ENCODE measurements around the gene TRIM17.

DNA sequence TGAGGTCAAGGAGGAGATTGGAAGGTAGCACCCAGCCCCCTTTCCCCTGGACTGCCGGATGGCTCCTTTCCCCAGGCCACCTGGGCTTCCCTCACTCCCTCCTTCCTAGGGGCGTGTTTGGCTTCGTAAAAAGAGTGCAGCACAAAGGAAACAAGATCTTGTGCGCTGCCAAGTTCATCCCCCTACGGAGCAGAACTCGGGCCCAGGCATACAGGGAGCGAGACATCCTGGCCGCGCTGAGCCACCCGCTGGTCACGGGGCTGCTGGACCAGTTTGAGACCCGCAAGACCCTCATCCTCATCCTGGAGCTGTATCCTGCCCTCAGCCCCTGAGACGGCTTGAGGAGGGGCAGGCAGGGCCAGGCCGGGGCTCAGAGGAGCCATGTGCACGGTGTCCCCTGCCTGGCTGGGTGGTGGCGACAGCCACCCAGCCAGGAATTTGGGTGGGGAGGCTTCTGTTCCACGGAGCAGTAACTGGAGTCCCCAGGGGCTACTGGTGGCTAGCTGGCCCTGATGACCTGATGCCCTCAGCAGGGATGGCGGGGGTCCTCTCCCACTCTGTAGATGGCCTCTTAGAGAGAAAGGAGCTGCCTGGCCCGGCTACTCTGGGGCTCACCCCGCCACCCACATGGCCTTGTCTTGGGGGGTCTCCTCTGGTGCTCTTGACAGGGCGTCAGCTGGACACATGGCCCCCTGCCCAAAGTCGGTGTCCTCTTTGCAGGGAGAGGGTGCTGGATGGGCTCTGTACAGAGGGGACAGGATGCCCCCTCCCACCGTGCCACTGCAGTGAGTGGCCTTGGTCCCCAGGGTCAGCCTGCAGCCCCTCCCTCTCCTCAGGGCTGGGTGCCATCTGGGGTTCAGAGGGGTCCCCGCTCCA lies 49.6 kb downstream of the TRIM17 start:
- TF ChIP-seq MYC (IDR thresholded peaks at IDR 0.05; ENCODE audit: low read depth, low read length) (no peak), POLR2A (IDR thresholded peaks at IDR 0.05; ENCODE audit: extremely low read depth, insufficient read length) (no peak)
- TF ChIP-seq, protein P1, sequence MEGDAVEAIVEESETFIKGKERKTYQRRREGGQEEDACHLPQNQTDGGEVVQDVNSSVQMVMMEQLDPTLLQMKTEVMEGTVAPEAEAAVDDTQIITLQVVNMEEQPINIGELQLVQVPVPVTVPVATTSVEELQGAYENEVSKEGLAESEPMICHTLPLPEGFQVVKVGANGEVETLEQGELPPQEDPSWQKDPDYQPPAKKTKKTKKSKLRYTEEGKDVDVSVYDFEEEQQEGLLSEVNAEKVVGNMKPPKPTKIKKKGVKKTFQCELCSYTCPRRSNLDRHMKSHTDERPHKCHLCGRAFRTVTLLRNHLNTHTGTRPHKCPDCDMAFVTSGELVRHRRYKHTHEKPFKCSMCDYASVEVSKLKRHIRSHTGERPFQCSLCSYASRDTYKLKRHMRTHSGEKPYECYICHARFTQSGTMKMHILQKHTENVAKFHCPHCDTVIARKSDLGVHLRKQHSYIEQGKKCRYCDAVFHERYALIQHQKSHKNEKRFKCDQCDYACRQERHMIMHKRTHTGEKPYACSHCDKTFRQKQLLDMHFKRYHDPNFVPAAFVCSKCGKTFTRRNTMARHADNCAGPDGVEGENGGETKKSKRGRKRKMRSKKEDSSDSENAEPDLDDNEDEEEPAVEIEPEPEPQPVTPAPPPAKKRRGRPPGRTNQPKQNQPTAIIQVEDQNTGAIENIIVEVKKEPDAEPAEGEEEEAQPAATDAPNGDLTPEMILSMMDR (IDR thresholded peaks at IDR 0.05; ENCODE audit: low read depth, low read length): no peak

All from NB4 (cell line).